ENCODE data around the gene CAVIN4.

Gene CAVIN4, protein sequence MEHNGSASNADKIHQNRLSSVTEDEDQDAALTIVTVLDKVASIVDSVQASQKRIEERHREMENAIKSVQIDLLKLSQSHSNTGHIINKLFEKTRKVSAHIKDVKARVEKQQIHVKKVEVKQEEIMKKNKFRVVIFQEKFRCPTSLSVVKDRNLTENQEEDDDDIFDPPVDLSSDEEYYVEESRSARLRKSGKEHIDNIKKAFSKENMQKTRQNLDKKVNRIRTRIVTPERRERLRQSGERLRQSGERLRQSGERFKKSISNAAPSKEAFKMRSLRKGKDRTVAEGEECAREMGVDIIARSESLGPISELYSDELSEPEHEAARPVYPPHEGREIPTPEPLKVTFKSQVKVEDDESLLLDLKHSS

DNA sequence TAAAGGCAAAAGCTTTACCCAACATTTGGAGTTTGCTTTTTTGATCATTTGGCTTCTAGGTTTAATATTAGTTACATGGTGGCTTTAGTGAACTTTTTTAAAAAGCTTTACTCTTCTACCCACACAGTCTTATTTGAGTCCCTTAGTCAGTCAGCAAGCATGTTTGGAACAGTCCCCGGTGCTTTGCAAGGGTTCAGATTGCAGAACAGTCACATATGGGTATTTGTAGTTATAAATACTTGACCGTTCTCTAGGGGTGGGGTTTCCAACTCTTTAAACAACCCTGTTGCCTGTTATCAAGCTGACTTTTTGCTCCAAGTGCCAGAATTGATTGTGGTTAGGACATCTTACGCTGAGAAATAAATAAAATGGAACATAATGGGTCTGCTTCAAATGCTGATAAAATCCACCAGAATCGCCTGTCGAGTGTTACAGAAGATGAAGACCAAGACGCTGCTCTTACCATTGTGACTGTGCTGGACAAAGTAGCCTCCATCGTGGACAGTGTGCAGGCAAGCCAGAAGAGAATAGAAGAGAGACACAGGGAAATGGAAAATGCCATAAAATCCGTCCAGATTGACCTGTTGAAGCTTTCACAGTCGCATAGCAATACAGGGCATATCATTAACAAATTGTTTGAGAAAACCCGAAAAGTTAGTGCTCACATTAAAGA lies at the start of gene CAVIN4:
TSS of gene CAVIN4 (plus strand) at position 304 of the 673 bp plus-strand sequence. CDS start at position 369, 65 bp downstream.
- DNase-seq, result no peak

DNA sequence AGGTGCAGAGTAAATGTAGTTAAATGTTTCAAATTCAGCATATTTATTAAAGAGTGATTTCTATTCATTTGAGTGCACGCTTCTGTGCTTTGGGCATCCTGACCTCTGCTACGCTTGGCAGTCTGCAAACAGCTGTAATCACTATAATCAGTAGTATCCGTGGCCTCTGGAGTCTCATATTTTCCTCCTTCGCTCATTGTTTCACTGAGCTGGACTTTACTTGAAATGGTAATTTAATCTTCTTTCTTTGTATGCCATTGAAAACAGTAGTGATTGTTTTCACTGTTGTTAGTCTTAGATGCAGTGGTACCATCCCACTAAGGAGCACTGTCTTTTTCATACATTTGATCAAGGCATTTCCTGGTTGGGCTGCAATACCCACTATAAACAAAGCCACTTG lies 43.5 kb upstream of the CAVIN4 start:
- no peak for DNase-seq

DNA sequence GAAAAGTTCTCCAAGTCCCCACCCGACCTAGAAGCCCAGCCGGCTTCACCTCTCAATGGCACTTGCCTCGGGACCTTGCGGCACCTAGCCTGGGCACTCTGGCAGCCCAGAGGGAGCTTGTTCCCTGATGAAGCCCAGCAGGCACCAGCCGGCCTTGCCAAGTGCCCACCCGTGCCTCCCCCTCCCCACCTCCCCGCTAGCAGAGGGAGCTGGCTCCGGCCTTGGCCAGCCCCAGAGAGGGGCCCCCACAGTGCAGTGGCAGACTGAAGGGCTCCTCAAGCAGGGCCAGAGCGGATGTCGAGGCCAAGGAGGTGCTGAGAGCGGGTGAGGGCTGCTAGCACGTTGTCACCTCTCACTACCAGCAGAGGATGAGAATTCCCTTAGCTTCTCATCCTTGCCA lies 37.6 kb upstream of the CAVIN4 start:
- DNase-seq, result no peak

DNA sequence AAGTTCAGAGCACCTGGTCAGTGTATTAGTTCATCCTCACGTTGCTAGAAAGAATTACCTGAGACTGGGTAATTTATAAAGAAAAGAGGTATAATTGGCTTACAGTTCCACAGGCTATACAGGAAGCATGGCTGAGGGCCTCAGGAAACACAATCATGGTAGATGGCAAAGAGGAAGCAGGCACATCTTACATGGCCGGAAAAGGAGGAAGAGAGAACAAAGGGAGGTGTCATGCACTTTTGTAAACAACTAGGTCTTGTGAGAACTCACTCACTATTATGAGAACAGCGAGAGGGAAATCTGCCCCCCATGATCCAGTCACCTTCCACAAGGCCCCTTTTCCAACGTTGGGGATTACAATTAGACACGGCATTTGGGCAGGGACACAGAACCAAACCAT lies 28.8 kb upstream of the CAVIN4 start:
- DNase-seq, result no peak

DNA sequence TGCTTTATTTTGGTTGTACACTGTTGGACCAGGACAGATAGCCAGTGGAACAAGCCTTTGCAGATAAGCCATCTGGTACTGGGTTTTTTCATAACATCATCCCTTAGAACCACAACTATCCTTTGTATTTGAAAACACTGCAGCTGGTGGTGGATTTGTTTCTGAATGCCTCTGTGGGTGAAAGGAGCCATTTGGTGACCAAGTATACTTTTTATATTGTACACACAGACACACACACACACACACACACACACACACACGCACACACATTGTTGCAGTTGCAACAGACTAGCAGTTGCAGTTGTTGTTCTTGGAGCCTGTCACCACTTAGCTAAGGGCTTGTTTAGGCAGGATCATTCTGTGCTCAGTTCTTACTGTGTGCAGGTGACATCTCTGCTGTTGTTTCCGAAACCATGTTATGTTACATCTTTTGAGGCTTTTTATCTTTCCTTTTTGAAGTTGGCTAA lies 22.9 kb upstream of the CAVIN4 start:
- no peak for DNase-seq

DNA sequence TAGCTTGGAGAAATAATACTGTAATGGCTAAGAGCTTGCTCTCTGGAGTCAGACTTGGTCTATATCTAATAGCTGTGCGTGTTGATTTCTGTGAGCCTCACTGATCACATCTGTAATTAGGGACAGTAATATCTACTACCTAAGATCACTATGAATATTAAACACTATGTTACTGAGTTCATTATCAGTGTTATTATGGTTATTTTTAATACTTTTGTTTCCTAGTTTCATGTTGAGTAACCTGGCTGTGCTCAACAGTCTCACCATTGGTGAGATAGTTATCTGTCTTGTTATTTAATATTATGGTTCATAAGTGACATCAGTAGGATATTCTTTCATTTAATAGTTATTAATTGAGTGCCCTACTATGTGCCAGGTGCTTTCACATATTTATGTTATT lies 22.4 kb upstream of the CAVIN4 start:
- no peak for DNase-seq

DNA sequence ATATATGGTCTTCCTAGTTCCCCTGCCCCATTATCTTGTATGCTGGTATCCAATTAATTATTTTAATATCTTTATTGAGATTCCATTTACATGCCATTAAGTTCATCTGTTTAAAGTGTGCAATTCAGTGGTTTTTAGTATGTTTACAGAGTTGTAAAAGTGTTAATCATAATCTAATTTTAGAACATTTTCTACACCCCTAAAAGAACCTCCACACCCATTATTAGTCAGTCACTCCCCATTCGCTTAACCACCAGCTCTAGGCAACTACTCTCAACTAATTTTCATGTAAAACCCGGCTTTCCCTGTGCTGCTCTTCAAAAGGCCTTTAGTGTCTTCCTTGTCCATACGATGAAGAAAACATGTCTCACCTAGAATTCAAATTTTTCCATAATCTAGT lies 20.8 kb upstream of the CAVIN4 start:
- no peak for DNase-seq

DNA sequence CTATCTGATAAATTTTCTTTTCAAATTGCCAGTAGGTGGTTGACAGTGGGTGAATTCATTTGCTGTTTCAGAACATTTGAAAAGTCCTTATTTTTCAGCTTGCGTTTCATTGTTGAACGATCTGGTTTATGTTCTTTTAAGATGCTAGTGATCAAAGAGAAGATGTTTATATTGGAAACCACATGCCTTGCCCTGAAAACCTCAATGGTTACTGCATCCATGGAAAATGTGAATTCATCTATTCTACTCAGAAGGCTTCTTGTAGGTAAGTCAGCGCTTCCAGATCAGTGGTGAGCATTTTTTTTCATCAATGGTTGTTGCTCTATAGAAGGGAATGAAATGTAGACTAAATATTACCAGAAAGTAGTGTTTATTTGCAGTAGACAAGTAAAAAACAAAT lies 16.6 kb upstream of the CAVIN4 start:
- DNase-seq, result no peak

DNA sequence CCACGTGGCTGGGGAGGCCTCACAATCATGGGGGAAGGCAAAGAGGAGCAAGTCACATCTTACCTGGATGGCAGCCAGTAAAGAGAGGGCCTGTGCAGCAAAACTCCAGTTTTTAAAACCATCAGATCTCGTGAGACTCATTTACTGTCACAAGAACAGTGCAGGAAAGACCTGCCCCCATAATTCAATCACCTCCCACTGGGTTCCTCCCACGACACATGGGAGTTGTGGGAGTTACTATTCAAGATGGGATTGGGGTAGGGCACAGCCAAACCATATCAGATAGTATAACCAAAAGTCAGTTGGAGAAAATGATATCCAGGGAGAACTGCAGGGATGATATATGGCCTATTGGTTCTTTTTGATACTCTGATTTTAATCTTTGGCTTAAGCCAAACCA lies 10.0 kb upstream of the CAVIN4 start:
- DNase-seq, result no peak

DNA sequence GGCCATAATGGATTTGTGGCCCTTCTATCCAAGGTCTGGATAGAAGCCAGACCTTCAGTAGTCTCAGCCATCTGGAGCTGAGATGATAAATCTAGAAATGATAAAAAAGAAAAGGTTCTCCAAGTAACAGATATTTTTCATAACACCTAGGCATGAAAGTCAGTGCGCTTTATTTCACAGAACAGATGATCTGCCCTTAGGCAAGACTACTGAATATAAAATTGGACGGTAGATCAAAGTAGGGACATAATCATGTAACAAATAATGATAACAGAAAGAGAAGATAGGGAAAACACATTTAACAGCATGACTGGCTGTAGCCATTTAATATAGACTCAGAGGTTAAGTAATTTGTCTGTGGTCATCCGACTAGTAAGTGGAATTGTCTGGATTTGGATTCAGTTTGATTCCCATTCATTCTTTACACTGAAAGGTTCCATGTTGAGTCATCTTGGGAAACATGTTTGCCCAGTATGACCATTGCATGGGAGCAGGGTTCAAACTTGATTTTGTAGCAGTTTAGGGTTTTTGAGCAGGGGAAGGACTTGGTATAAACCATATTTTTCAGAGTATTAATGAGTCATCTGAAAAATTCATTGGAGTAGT lies 4.1 kb upstream of the CAVIN4 start:
- DNase-seq, result no peak

DNA sequence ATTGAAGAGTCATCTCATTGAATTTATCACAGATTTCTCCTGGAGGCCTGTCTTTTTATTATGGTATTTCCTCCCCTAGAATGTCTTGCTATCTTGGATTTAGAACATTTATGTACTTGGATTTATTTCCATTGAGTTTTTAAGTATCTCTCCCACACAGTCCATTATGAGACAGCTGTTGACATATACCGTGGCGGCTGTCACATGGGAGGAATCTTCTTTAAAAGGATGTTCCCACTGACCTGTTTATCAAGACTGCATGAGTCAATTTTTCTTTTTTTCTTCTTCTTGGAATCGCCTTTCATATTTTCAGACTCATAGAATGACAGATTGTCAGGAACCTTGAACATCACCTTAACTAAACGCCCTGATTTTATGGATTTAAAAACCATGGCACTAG lies 2.9 kb upstream of the CAVIN4 start:
- DNase-seq, result no peak

DNA sequence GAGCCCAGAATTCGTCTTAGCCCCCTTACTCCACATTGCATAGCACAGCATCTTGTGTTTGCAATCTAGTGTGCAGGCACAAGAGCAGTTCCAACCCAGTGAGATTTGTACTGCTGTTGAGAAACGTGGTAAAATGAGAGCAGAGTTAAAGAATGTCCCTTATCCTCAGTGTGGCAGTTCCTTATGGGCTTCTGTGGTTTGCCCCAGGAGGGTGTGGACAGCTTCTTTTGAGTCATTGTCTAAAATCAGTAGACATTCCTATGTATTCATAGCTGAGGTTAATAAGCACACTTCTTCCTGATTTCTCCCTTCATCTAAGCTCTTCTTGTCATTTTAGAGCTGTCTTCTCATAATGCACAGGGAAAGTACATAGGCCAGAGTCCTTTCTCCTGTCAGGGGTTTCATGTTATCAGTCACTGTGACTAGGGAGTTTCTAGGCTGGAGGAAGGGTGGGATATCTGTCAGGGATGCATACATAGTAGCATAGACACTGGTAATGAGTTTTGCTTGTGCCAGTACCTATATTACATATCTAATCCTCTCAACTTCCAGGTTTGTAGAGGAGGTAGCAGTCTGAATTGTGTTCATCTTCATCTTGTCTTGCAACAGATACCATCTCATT lies 2.0 kb upstream of the CAVIN4 start:
- DNase-seq, result no peak

DNA sequence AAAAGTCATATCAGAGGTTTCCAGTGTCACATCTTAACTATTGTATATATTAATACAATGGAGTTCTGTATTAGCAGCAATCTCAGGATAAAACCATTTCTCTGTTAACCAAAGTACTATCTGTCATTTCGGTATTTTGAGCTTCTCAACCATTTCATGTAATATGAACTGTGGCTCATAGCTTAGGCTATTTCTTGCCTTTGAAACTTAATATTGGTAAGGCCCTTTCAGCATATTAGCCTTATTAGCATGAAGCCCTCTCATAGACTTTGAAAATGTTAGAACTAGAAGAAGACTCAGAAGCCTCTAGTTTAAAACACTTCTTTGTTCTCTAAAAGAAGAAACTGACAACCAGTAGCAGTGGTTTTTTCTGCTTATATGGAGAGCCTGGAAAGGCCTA lies 731 bp downstream of the CAVIN4 start:
- no peak for DNase-seq

DNA sequence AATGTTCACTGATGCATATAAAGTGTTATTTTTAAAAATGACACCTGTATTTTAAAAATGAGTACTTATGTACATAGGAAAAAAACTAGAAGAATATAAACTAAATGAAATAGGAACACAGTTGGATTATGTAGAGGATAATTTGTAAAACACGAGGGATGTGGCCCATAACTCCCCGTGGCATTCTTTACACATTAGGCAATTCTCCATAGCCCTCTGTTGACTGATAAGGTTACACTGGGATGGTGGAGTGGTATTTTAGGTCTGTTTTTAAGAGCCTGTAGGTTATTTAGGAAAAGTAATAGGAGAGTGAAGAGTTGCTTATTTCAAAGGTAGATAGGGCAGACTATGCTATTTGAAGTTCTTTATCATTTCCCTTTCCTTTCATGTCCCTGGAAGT lies 1.8 kb downstream of the CAVIN4 start:
- no peak for DNase-seq

DNA sequence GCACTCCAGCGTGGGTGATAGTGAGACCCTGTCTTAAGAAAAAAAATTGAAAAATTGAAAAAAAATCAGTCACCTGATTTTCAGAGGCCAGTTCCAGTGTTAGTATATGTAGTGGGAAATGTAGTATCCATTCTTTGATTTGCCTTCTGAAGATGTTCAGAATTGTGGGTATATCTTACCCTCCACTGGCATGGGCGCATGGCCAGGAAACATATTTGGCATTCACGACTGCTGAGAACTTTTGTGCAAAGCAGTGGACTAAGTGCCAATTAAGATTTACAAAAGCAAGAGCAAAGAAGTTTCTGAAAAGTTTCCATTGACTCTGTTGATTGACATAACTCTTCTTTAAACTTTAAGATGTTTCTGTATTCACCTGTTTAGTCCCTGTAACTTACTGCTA lies 2.4 kb downstream of the CAVIN4 start:
- no peak for DNase-seq

DNA sequence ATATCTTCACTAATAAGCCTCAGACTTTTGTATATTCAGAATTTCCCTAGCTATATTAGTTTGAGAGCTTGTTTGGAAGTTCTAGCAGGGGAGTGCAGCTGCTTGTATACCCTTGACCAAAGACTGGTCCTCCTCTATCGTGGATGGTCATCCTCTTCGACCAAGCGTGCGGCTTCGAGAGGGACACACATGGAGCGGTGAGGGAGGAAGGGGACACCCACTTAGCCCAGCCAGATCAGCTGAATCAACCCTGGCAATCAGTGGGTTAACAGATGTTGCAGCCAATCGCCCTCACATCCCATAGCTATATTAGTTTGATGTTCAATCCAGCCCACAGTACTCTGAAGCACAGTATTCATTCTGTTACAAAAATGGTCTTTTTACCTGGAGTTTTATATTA lies 3.2 kb downstream of the CAVIN4 start:
- DNase-seq, result no peak

DNA sequence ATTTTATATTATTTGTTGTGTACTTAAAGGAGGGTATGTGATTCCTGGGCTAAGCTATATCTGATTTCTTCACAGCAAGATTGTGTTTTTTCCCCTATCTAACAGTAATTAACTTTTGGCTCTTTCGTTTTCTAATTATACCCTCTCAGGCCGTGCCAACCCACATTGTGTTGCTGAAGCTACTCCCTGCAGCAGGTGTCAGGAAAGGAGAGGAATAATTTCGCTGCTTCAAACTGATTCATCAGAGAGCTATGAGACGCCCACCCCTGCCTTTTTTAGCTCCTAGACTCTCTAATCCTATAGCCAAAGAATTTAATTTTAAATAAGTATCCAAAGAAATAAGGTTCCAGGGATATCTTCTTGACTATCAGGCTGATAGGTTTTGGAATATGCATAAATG lies 3.8 kb downstream of the CAVIN4 start:
- no peak for DNase-seq

DNA sequence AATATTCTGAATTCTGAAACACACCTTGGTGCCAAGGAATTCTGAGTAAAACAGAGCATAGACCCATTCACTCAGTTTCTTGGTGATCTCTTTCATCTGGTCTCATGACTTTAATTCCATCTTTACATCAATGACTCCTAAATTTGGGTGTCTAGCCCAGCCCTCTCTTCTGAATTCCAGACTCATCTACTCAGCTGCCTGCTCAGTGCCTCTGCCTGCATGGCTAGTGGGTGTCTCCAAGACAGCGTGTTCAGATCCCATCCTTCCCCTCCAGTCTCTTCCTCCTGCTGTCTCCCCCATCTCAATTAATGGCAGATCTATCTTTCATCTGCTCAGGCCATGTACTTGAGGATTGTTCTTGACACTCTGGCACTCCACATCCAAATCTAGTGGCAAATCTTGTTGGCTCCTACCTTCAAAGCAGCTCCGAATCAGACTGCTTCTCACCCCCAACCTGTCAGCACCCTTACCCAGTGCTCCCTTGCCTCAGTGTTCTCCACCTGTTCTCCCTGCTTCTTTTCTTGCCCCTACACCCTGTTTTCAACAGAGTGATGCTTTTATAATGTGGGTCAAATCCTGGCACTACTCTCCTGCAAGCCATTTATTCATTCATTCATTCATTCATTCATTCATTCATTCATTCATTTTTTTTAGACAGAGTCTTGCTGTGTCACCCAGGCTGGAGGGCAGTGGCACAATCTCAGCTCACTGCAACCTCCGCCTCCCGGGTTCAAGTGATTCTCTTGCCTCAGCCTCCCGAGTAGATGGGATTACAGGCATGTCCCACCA lies 5.3 kb downstream of the CAVIN4 start:
- DNase-seq, result no peak

DNA sequence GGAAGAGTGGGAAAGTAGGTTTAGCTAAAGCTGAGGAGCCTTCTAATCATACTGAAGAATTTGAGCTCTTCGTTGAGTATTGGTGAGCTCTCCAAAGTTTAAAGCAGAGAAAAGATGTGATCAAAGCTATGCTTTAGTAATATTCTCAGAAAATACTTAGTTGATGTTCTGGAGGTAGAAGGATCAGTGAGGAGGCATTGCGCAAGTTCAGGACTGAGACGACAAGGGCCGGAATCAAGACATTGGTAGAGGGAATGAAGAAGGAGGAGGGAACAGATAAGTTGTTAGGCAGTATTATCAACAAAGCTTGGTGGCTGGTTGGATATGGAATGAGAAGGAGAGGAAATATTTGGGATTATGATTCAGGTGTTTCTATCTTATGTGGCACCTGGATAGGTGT lies 7.1 kb downstream of the CAVIN4 start:
- no peak for DNase-seq

DNA sequence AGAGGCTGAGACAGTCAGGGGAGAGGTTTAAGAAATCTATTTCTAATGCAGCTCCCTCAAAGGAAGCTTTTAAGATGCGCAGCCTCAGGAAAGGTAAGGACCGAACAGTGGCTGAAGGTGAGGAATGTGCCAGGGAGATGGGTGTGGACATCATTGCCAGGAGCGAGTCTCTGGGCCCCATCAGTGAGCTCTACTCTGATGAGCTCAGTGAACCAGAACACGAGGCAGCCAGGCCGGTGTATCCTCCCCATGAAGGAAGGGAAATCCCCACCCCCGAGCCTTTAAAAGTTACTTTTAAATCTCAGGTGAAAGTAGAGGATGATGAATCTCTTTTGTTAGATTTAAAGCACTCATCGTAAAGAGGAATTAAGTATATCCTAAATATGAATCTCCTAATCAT lies 8.2 kb downstream of the CAVIN4 start:
- DNase-seq, result no peak

DNA sequence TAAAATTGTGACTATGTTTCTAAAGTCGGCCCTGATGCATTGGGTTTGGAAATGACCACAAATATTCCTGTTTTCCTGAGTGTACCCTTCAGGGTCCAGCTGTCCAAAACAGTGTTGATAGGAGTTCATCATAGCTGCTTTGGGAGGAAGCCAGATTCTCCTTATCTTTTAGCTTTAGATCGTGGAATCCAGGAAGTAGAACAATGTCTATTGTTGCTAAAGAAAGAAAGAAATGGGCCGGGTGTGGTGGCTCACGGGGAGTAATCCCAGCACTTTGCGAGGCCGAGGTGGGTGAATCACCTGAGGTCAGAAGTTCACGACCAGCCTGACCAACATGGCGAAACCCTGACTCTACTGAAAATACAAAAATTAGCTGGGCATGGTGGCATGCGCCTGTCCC lies 9.5 kb downstream of the CAVIN4 start:
- no peak for DNase-seq

DNA sequence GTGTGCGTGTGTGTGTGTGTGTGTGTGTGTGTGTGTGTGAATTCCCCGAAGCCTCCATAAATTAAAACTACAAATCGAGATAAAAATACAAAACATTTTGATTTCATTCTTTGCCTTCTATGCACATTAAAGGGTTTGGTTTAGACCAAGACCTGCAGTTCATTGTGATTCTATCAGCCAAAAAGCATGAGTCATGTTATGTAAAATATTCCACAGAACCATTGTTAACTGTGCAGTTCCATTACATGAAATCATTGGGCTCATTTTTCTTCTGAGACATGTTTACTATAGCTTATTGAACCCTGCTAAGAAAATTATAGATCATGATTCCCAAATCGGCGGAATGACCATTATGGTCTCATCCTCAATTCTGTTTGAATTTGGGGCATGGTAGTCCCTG lies 11.7 kb downstream of the CAVIN4 start:
- no peak for DNase-seq

DNA sequence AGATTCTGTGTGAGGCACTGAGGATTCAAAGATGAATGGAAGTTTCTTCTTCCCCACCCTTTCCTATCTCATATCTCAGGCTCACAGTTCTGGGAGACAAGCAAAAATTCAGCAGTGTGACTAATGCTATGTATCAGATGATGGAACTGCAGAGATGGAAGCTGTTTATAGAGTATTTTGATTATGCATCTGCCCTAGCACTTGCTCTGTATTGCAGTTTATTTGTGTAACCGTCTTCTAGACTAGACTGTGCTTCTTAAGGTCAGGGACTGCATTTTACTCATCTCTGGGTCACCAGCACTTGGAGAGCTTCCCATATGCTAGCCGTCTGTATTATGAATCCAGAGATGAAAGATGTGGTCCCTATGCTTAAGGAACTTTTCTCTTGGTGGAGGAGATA lies 12.6 kb downstream of the CAVIN4 start:
- DNase-seq, result no peak
